Spinal cord (tissue), 10 donors: Measurements from ENCODE around the gene AGPAT1. TPM values are rescaled to one million over a fixed set of nuclear protein-coding genes. Genes with fewer than 3 reads are reported as not detected.
"Not testable (repeated sequence)": the region's sequence is repeated elsewhere in the genome, so short reads cannot be mapped to it uniquely, and the experiment has no call there.

Experiments used
- DNase-seq, 6 donors: peaks; one replicate each; pipeline versions ENCODE4 v3.0.0 to v3.0.0-alpha.2; 2013 to 2015; ENCODE audit warnings: low spot score in 6 of 6, low read depth in 4 of 6
- H3K27ac ChIP-seq: one replicate; pipeline ENCODE4 v1.5.1; 2013; ENCODE audit warnings: low read depth, low read length, control low read depth
- H3K27me3 ChIP-seq: one replicate; pipeline ENCODE4 v1.6.1; 2013; ENCODE audit warnings: low read length; ENCODE audit not compliant: control insufficient read depth, insufficient read depth
- H3K36me3 ChIP-seq: one replicate; pipeline ENCODE4 v1.6.1; 2013; ENCODE audit warnings: low read length; ENCODE audit not compliant: control insufficient read depth, insufficient read depth
- H3K4me1 ChIP-seq: one replicate; pipeline ENCODE4 v1.6.1; 2013; ENCODE audit warnings: low read length; ENCODE audit not compliant: control insufficient read depth, insufficient read depth
- H3K4me3 ChIP-seq: one replicate; pipeline ENCODE4 v1.5.1; 2013; ENCODE audit warnings: low read depth, low read length, control low read depth
- H3K9me3 ChIP-seq: one replicate; pipeline ENCODE4 v1.6.1; 2013; ENCODE audit warnings: low read length; ENCODE audit not compliant: control insufficient read depth, insufficient read depth
- WGBS: methylation state at CpG from one replicate; pipeline ENCODE4 v1.1.5; 2013; ENCODE audit warnings: missing lambda C conversion rate; ENCODE audit not compliant: insufficient coverage; 5-methylcytosine and 5-hydroxymethylcytosine counted together
- polyA plus RNA-seq, 2 donors: library from polyadenylated mRNA; unstranded; fragments of 120-200 nt; gene quantifications; one replicate each; pipeline ENCODE4 v1.2.1, GENCODE V29; 2013; ENCODE audit not compliant: insufficient read length in 2 of 2
- total RNA-seq, 2 donors: library from RNA; depleted of rRNA in 1 of 2; stranded (reverse); fragments of 120-200 nt in 1 of 2; fragments of >200 nt in 1 of 2; gene quantifications; one replicate each; pipeline versions ENCODE4 v1.2.3 to v1.2.4, GENCODE V29; 2013 to 2014
- donor health status: healthy.

AGPAT1 gene
- total and polyA plus RNA-seq, 4 donors = 24.0 to 158 (median 117) TPM

- Histone ChIP-seq H3K4me1 (peaks cover 47% of the 10 kb centered on the region), H3K4me3 (no peak overlapping the region), H3K36me3 (peaks cover 51% of the 10 kb centered on the region), H3K9me3 (no peaks in the 10 kb centered on the region), H3K27ac (no peak overlapping the region), H3K27me3 (no peaks in the 10 kb centered on the region)
- 86% methylated on average over 7 of the region's 12 CpGs for WGBS
- DNase-seq = no peak
Observed at GRCh38 chr6:32187009-32187709, 11.3 kb upstream of the AGPAT1 start.

GRCh38 chr6:32186151-32186840 lies 10.4 kb upstream of the AGPAT1 start:
- not testable (repeated sequence) for H3K4me3 ChIP-seq, H3K27me3 ChIP-seq, H3K27ac ChIP-seq, DNase-seq, H3K9me3 ChIP-seq
- Histone ChIP-seq H3K36me3 (peaks cover 58% of the 10 kb centered on the region), H3K4me1 (peaks cover 41% of the 10 kb centered on the region)
- 87% methylated on average over 5 of the region's 10 CpGs for WGBS

- not testable (repeated sequence) for H3K27ac ChIP-seq, H3K4me3 ChIP-seq, H3K27me3 ChIP-seq, H3K9me3 ChIP-seq
- Histone ChIP-seq H3K4me1 (peaks cover 35% of the 10 kb centered on the region), H3K36me3 (peaks cover 63% of the 10 kb centered on the region)
- peak in 1 of 6 donors; percentile 38 for DNase-seq
- WGBS = 17% methylated on average over 9 of the region's 11 CpGs
Observed at GRCh38 chr6:32185681-32186131, 9.8 kb upstream of the AGPAT1 start.

GRCh38 chr6:32184084-32184640 lies 8.3 kb upstream of the AGPAT1 start, which contains the start of gene AGER:
Gene AGER (minus strand): TSS chr6:32184253. CDS start chr6:32184222, 31 bp downstream.
- Histone ChIP-seq H3K27ac (no peak within 1 kb of the TSS), H3K27me3 (no peaks in the 10 kb centered on the region), H3K9me3 (no peaks in the 10 kb centered on the region), H3K36me3 (peaks cover 69% of the 10 kb centered on the region), H3K4me3 (no peak within 1 kb of the TSS), H3K4me1 (peaks cover 35% of the 10 kb centered on the region)
- DNase-seq = no peak
- WGBS = 88% methylated on average over 4 of the region's 6 CpGs

- Histone ChIP-seq H3K27ac (no peak overlapping the region), H3K4me3 (no peak overlapping the region), H3K36me3 (peaks cover 66% of the 10 kb centered on the region), H3K4me1 (peaks cover 29% of the 10 kb centered on the region), H3K9me3 (no peaks in the 10 kb centered on the region), H3K27me3 (no peaks in the 10 kb centered on the region)
- WGBS = 80% methylated on average over 13 of the region's 15 CpGs
- no peak for DNase-seq
Observed at GRCh38 chr6:32183483-32184083, 7.7 kb upstream of the AGPAT1 start.

GRCh38 chr6:32183030-32183429 lies 7.1 kb upstream of the AGPAT1 start:
- DNase-seq = no peak
- Histone ChIP-seq H3K36me3 (peaks cover 62% of the 10 kb centered on the region), H3K27me3 (no peaks in the 10 kb centered on the region), H3K27ac (no peak overlapping the region), H3K4me1 (peaks cover 24% of the 10 kb centered on the region), H3K9me3 (no peaks in the 10 kb centered on the region), H3K4me3 (no peak overlapping the region)
- WGBS = 100% methylated on average over 1 of the region's 3 CpGs

- Histone ChIP-seq H3K4me1 (peaks cover 21% of the 10 kb centered on the region), H3K4me3 (no peak overlapping the region), H3K9me3 (no peaks in the 10 kb centered on the region), H3K27me3 (no peaks in the 10 kb centered on the region), H3K27ac (no peak overlapping the region), H3K36me3 (peaks cover 57% of the 10 kb centered on the region)
- DNase-seq = no peak
- 87% methylated on average over 7 of the region's 10 CpGs for WGBS
Observed at GRCh38 chr6:32182555-32182981, 6.7 kb upstream of the AGPAT1 start.

GRCh38 chr6:32181915-32182529 lies 6.1 kb upstream of the AGPAT1 start:
- Histone ChIP-seq H3K4me3 (no peak overlapping the region), H3K4me1 (peaks cover 26% of the 10 kb centered on the region), H3K27me3 (no peaks in the 10 kb centered on the region), H3K36me3 (peaks cover 52% of the 10 kb centered on the region), H3K9me3 (no peaks in the 10 kb centered on the region), H3K27ac (no peak overlapping the region)
- DNase-seq = no peak
- WGBS = 91% methylated on average over 8 of the region's 10 CpGs

GRCh38 chr6:32181148-32181702 lies 5.3 kb upstream of the AGPAT1 start:
- no peak overlapping the region for H3K4me3 ChIP-seq
- DNase-seq = no peak
- H3K36me3 ChIP-seq = peaks cover 45% of the 10 kb centered on the region
- H3K9me3 ChIP-seq = no peaks in the 10 kb centered on the region
- H3K27ac ChIP-seq = no peak overlapping the region
- H3K27me3 ChIP-seq = no peaks in the 10 kb centered on the region
- H3K4me1 ChIP-seq = peaks cover 24% of the 10 kb centered on the region
- WGBS = 87% methylated on average over 13 of the region's 15 CpGs
